B cell (primary cell): ENCODE results near the gene ARHGAP12. TPM values are rescaled to one million over a fixed set of nuclear protein-coding genes. Genes with fewer than 3 reads are reported as not detected.

Experiments
- ATAC-seq: fragments of 200-7000 bp; cut with Tn5 transposase; one replicate; pipeline ENCODE4 v1.10.0; 2021; ENCODE audit warnings: low read depth, mild to moderate bottlenecking, moderate number of reproducible peaks, moderate library complexity
- CTCF ChIA-PET: fragments of 350-600 bp; sonication (Branson Sonifier 250); formaldehyde crosslinking; loops from one replicate; lab custom pipeline; 2021; ENCODE audit warnings: antibody characterized with exemption, inconsistent platforms; lab: Charles Lee
- POLR2A ChIA-PET: fragments of 350-600 bp; sonication (Branson Sonifier 250); formaldehyde crosslinking; loops from one replicate; lab custom pipeline; 2021; ENCODE audit warnings: antibody characterized with exemption; lab: Charles Lee
- DNase-seq: peaks from one replicate; pipeline ENCODE4 v3.0.0; 2013
- H2AFZ ChIP-seq: 2 replicates; pipeline ENCODE4 v1.6.1; 2012; ENCODE audit warnings: mild to moderate bottlenecking, low read depth, low read length; ENCODE audit not compliant: insufficient read depth, poor library complexity, severe bottlenecking
- H3K27ac ChIP-seq, 2 donors: 1 replicate in 1 of 2; 2 replicates in 1 of 2; pipeline ENCODE4 v1.5.1; 2012 to 2013; ENCODE audit warnings: low read length in 2 of 2, mild to moderate bottlenecking in 2 of 2, moderate library complexity in 1 of 2
- H3K27me3 ChIP-seq, 4 experiments: fragments of 200-600 bp in 1 of 4; sonication (generic) in 1 of 4; replicated peaks in 1 of 4; 1 replicate in 2 of 4; 2 replicates in 2 of 4; pipeline versions ENCODE4 v1.6.1 to v1.7.0; 2013 to 2016; ENCODE audit warnings: low read length in 3 of 4, mild to moderate bottlenecking in 2 of 4, mixed read lengths in 1 of 4, moderate library complexity in 1 of 4; ENCODE audit not compliant: insufficient read depth in 4 of 4, control insufficient read depth in 3 of 4; ENCODE audit errors: control extremely low read depth in 1 of 4
- H3K36me3 ChIP-seq, 2 experiments: replicated peaks in 1 of 2; 1 replicate in 1 of 2; 2 replicates in 1 of 2; pipeline versions ENCODE4 v1.6.1 to v1.7.1; 2013; ENCODE audit warnings: low read length in 1 of 2; ENCODE audit not compliant: insufficient read depth in 2 of 2, control insufficient read depth in 1 of 2; ENCODE audit errors: control extremely low read depth in 1 of 2, extremely low read depth in 1 of 2
- H3K4me1 ChIP-seq, 2 donors: fragments of 200-600 bp in 1 of 2; sonication (generic) in 1 of 2; 1 replicate in 1 of 2; 2 replicates in 1 of 2; pipeline versions ENCODE4 v1.5.1 to v1.6.1; 2013 to 2017; ENCODE audit warnings: low read length in 2 of 2; ENCODE audit not compliant: control insufficient read depth in 2 of 2, insufficient read depth in 2 of 2
- H3K4me2 ChIP-seq: replicated peaks from 2 replicates; pipeline ENCODE3; 2012; ENCODE audit warnings: mild to moderate bottlenecking, low read depth, low read length; ENCODE audit not compliant: poor library complexity, severe bottlenecking
- H3K4me3 ChIP-seq, 5 experiments: fragments of 200-600 bp in 1 of 5; sonication (generic) in 1 of 5; 1 replicate in 3 of 5; 2 replicates in 2 of 5; pipeline versions ENCODE4 v1.5.1 to v1.7.0; 2011 to 2016; ENCODE audit warnings: low read length in 4 of 5, mild to moderate bottlenecking in 4 of 5, low read depth in 2 of 5, control low read depth in 1 of 5, moderate library complexity in 1 of 5; ENCODE audit not compliant: insufficient read depth in 1 of 5; ENCODE audit errors: control extremely low read depth in 1 of 5, extremely low read depth in 1 of 5
- H3K79me2 ChIP-seq: fragments of 200-600 bp; sonication (generic); one replicate; pipeline ENCODE4 v1.6.0; 2016; ENCODE audit warnings: low read length; ENCODE audit not compliant: control insufficient read depth, insufficient read depth
- H3K9ac ChIP-seq: fragments of 200-600 bp; sonication (generic); 2 replicates; pipeline ENCODE4 v1.6.1; 2017; ENCODE audit warnings: mild to moderate bottlenecking, low read length, moderate library complexity
- H3K9me3 ChIP-seq, 3 donors: one replicate each; pipeline versions ENCODE4 v1.6.1 to v1.7.1; 2013; ENCODE audit warnings: low read length in 2 of 3; ENCODE audit not compliant: control insufficient read depth in 2 of 3, insufficient read depth in 1 of 3; ENCODE audit errors: control extremely low read depth in 1 of 3
- H4K20me1 ChIP-seq: 2 replicates; pipeline ENCODE4 v1.6.0; 2012; ENCODE audit warnings: mild to moderate bottlenecking, low read length; ENCODE audit not compliant: insufficient read depth, control insufficient read depth, poor library complexity, severe bottlenecking
- H3K27ac Mint-ChIP-seq: one replicate; pipeline ENCODE4 v1.8.0; 2021; ENCODE audit warnings: mixed read lengths
- H3K27me3 Mint-ChIP-seq: one replicate; pipeline ENCODE4 v1.8.0; 2021; ENCODE audit warnings: mixed read lengths
- H3K4me1 Mint-ChIP-seq: one replicate; pipeline ENCODE4 v1.8.0; 2021; ENCODE audit warnings: mixed read lengths
- H3K4me3 Mint-ChIP-seq: one replicate; pipeline ENCODE4 v1.8.0; 2021; ENCODE audit warnings: mixed read lengths
- H3K9me3 Mint-ChIP-seq: one replicate; pipeline ENCODE4 v1.8.0; 2022; ENCODE audit warnings: mixed read lengths; ENCODE audit not compliant: insufficient read depth
- CTCF ChIP-seq: fragments of 200-600 bp; IDR thresholded peaks from one replicate; pipeline ENCODE4 v1.8.0; 2022; ENCODE audit warnings: antibody characterized with exemption, mild to moderate bottlenecking
- EZH2 ChIP-seq: IDR thresholded peaks from 2 replicates; pipeline ENCODE4 v1.6.1; 2012; ENCODE audit warnings: borderline replicate concordance, low read depth, mild to moderate bottlenecking, moderate library complexity, low read length; ENCODE audit not compliant: insufficient read depth, poor library complexity, severe bottlenecking
- WGBS: methylation state at CpG from one replicate; pipeline ENCODE4 v1.1.5; 2013; ENCODE audit warnings: missing lambda C conversion rate; ENCODE audit not compliant: insufficient coverage; 5-methylcytosine and 5-hydroxymethylcytosine counted together
- intact Hi-C: fragments of 100-400 bp; cut with micrococcal nuclease; formaldehyde crosslinking; loops from one replicate; pipeline ENCODE4 v1.10.0; 2022
- polyA plus RNA-seq: library from polyadenylated mRNA; depleted of rRNA; stranded (reverse); fragments of >200 nt; gene quantifications from 2 replicates; pipeline ENCODE4 v1.2.3, GENCODE V29; 2012
- total RNA-seq, 2 donors: library from RNA; stranded (reverse); fragments of 120-200 nt in 1 of 2; gene quantifications; 1 replicate in 1 of 2; 2 replicates in 1 of 2; pipeline versions ENCODE4 v1.2.3 to v1.2.4, GENCODE V29; 2013 to 2022

The ARHGAP12 gene
- total and polyA plus RNA-seq, 2 donors (not counting 1 experiment from before 2014, with no cell fraction given), result 12.3 to 45.3 TPM

DNA sequence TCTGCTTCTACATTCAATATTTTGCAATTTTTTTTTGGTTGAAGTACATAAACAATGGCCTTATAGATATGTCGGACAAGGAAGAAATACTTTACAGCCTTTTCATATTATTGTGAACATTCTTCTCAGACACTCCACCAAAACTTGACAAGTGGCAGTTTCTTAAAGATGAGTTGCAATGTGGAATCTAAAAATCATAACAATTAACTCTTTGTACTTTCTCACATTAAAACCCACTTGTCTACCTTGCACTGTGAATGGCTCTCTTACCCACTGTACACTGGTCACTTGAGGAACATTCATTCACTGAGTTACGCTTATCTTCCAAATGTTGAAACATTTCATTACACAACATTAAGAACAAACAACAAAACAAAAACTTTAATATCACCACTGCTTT is 44.2 kb downstream of the ARHGAP12 start:
- H3K27me3 Mint-ChIP-seq, result no peaks in the 10 kb centered on the region
- intact Hi-C loops, result no loop called here
- H3K9me3 Mint-ChIP-seq, result no peaks in the 10 kb centered on the region
- DNase-seq (no peak), ATAC-seq (no peak)
- no peak overlapping the region for H3K27ac Mint-ChIP-seq
- Histone ChIP-seq H3K27ac (no peak overlapping the region), H3K9me3 (no peaks in the 10 kb centered on the region), H2AFZ (no peak overlapping the region), H3K9ac (no peak overlapping the region), H3K4me1 (peaks cover 4 to 6% of the 10 kb centered on the region in 2 donors), H3K27me3 (no peaks in the 10 kb centered on the region), H3K4me2 (no peak overlapping the region), H3K36me3 (no peaks in the 10 kb centered on the region), H4K20me1 (peaks cover 23% of the 10 kb centered on the region), H3K79me2 (peaks cover 42% of the 10 kb centered on the region), H3K4me3 (no peak overlapping the region)
- TF ChIP-seq EZH2 (no peak), CTCF (no peak)
- no CpG with 5 or more reads among the region's 2 CpGs for WGBS
- H3K4me3 Mint-ChIP-seq, result no peak overlapping the region
- H3K4me1 Mint-ChIP-seq, result peaks cover 33% of the 10 kb centered on the region
- ChIA-PET CTCF (no interaction called here), POLR2A (no interaction called here)

DNA sequence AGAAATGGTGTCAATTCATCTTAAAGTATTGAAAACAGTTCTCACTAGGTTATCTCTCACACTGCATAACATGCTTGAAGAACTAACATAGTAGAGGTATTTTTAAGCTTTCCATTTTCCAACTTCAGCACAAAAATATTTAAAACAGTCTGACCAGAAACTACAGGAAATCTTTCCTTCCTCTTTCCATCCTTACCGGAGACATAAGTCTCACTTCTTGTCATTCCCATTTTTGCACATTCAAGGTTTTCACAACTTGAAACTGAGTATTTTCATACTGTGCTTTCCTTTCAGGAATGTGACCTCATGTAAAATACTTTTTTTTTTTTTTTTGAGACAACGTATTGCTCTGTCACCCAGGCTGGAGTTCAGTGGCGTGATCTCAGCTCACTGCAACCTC is 45.2 kb downstream of the ARHGAP12 start:
- Mint-ChIP-seq H3K27me3 (no peaks in the 10 kb centered on the region), H3K4me1 (peaks cover 33% of the 10 kb centered on the region), H3K27ac (no peak overlapping the region), H3K4me3 (no peak overlapping the region), H3K9me3 (no peaks in the 10 kb centered on the region)
- no peak for DNase-seq
- Histone ChIP-seq H3K4me3 (no peak overlapping the region), H3K79me2 (peaks cover 37% of the 10 kb centered on the region), H3K4me2 (peak overlapping the region; percentile 11), H3K27me3 (no peaks in the 10 kb centered on the region), H3K36me3 (no peaks in the 10 kb centered on the region), H3K9me3 (no peaks in the 10 kb centered on the region), H4K20me1 (peaks cover 13% of the 10 kb centered on the region), H3K27ac (no peak overlapping the region), H2AFZ (no peak overlapping the region), H3K4me1 (peaks cover 4 to 6% of the 10 kb centered on the region in 2 donors), H3K9ac (no peak overlapping the region)
- CTCF ChIA-PET, result interaction anchor here (0.7 kb wide), 1 partner anchor 15 kb away, joined by 3 read pairs; no protein-coding TSS in a partner anchor
- TF ChIP-seq EZH2 (no peak), CTCF (no peak)
- ATAC-seq, result no peak
- intact Hi-C loops, result no loop called here
- POLR2A ChIA-PET, result no interaction called here
- 33% methylated on average over 3 of the region's 3 CpGs for WGBS
